Trophoblast cell (in vitro differentiated cells and primary cell): ENCODE results near the gene PDGFD.

Experiments used
- DNase-seq, 2 donors: peaks; one replicate each; pipeline ENCODE4 v3.0.0-alpha.2; 2016
- H2AFZ ChIP-seq: 2 replicates; pipeline ENCODE4 v1.6.1; 2013; ENCODE audit warnings: low read length, moderate library complexity, mild to moderate bottlenecking; ENCODE audit not compliant: insufficient read depth, poor library complexity
- H2AK5ac ChIP-seq: 2 replicates; pipeline ENCODE4 v1.6.1; 2013; ENCODE audit warnings: mild to moderate bottlenecking, low read length
- H2BK120ac ChIP-seq: 2 replicates; pipeline ENCODE4 v1.6.1; 2013; ENCODE audit warnings: low read length, mild to moderate bottlenecking, moderate library complexity; ENCODE audit not compliant: insufficient read depth, poor library complexity
- H2BK12ac ChIP-seq: 2 replicates; pipeline ENCODE4 v1.6.1; 2013; ENCODE audit warnings: mild to moderate bottlenecking, low read length, moderate library complexity
- H2BK5ac ChIP-seq: 2 replicates; pipeline ENCODE4 v1.6.1; 2013; ENCODE audit warnings: low read length, low read depth, moderate library complexity, mild to moderate bottlenecking; ENCODE audit not compliant: poor library complexity
- H3K14ac ChIP-seq: 2 replicates; pipeline ENCODE4 v1.6.1; 2013; ENCODE audit warnings: mild to moderate bottlenecking, low read length
- H3K18ac ChIP-seq: 2 replicates; pipeline ENCODE4 v1.6.1; 2013; ENCODE audit warnings: mild to moderate bottlenecking, low read length
- H3K23ac ChIP-seq: 2 replicates; pipeline ENCODE4 v1.6.1; 2013; ENCODE audit warnings: low read length
- H3K27ac ChIP-seq: 2 replicates; pipeline ENCODE4 v1.5.1; 2013; ENCODE audit warnings: low read depth, mild to moderate bottlenecking, inconsistent platforms, low read length, moderate library complexity
- H3K27me3 ChIP-seq: 2 replicates; pipeline ENCODE4 v1.6.1; 2013; ENCODE audit warnings: inconsistent platforms, mild to moderate bottlenecking, low read length, moderate library complexity; ENCODE audit not compliant: insufficient read depth
- H3K36me3 ChIP-seq, 2 experiments: 1 replicate in 1 of 2; 2 replicates in 1 of 2; pipeline ENCODE4 v1.6.1; 2013; ENCODE audit warnings: low read length in 2 of 2, mild to moderate bottlenecking in 2 of 2, moderate library complexity in 1 of 2; ENCODE audit not compliant: insufficient read depth in 2 of 2, control insufficient read depth in 1 of 2
- H3K4ac ChIP-seq: 2 replicates; pipeline ENCODE4 v1.6.1; 2013; ENCODE audit warnings: low read depth, mild to moderate bottlenecking, low read length, moderate library complexity
- H3K4me1 ChIP-seq, 2 experiments: 1 replicate in 1 of 2; 2 replicates in 1 of 2; pipeline ENCODE4 v1.6.1; 2013; ENCODE audit warnings: low read length in 2 of 2, mild to moderate bottlenecking in 2 of 2, moderate library complexity in 1 of 2; ENCODE audit not compliant: insufficient read depth in 2 of 2, control insufficient read depth in 1 of 2
- H3K4me2 ChIP-seq: 2 replicates; pipeline ENCODE4 v1.6.1; 2013; ENCODE audit warnings: inconsistent platforms, mild to moderate bottlenecking, low read length, moderate library complexity
- H3K4me3 ChIP-seq: 2 replicates; pipeline ENCODE4 v1.5.1; 2013; ENCODE audit warnings: mild to moderate bottlenecking, low read depth, low read length, inconsistent platforms
- H3K79me1 ChIP-seq: one replicate; pipeline ENCODE4 v1.6.1; 2013; ENCODE audit warnings: low read length
- H3K79me2 ChIP-seq: 2 replicates; pipeline ENCODE4 v1.6.1; 2013; ENCODE audit warnings: low read length, mild to moderate bottlenecking; ENCODE audit not compliant: control insufficient read depth, insufficient read depth, poor library complexity
- H3K9ac ChIP-seq: 2 replicates; pipeline ENCODE4 v1.6.1; 2013; ENCODE audit warnings: mild to moderate bottlenecking, low read length
- H3K9me3 ChIP-seq: 2 replicates; pipeline ENCODE4 v1.6.1; 2013; ENCODE audit warnings: low read depth, mild to moderate bottlenecking, control low read depth, inconsistent platforms, low read length; ENCODE audit not compliant: insufficient read depth
- H4K12ac ChIP-seq: 2 replicates; pipeline ENCODE4 v1.6.1; 2013; ENCODE audit warnings: low read depth, mild to moderate bottlenecking, low read length, moderate library complexity
- H4K8ac ChIP-seq: 2 replicates; pipeline ENCODE4 v1.6.1; 2013; ENCODE audit warnings: low read depth, mild to moderate bottlenecking, low read length, moderate library complexity
- H4K91ac ChIP-seq: one replicate; pipeline ENCODE4 v1.6.1; 2013; ENCODE audit warnings: low read depth, mild to moderate bottlenecking, low read length, moderate library complexity
- WGBS: extraction: QIAGEN DNeasy Blood & Tissue Kit; methylation state at CpG from one replicate; pipeline ENCODE4 v1.1.7; 2013; ENCODE audit warnings: missing lambda C conversion rate; ENCODE audit not compliant: insufficient read length, insufficient coverage; ENCODE audit errors: extremely low coverage; 5-methylcytosine and 5-hydroxymethylcytosine counted together

Gene PDGFD

DNA sequence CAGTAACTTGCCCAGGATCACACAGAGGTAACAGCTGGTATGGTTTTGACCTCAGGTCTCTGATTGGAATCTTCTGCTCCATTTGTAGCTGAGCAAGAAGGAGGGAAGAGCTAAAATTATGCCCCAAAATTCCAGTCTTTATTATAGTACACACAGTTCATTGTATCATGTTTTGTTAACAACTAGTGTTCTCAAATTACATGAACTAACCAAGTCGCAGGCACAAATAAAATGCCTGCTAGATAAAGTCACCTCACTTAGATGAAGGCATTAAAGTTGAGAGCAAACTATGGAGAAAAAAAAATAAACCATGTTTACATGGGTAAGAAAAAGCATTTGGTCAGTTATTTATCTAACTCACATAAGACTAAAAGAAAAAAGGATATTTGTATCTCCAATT is 58.8 kb downstream of the PDGFD start:
- no peak overlapping the region for H3K9ac ChIP-seq
- no peaks in the 10 kb centered on the region for H3K9me3 ChIP-seq
- H4K91ac ChIP-seq = no peak overlapping the region
- H2BK12ac ChIP-seq = no peak overlapping the region
- H2AK5ac ChIP-seq = no peak overlapping the region
- H3K27ac ChIP-seq = no peak overlapping the region
- no peak overlapping the region for H3K4me2 ChIP-seq
- H3K27me3 ChIP-seq = no peaks in the 10 kb centered on the region
- H3K4me1 ChIP-seq = no peaks in the 10 kb centered on the region
- H4K8ac ChIP-seq = no peak overlapping the region
- H3K36me3 ChIP-seq = no peaks in the 10 kb centered on the region
- H2BK5ac ChIP-seq = no peak overlapping the region
- H4K12ac ChIP-seq = no peak overlapping the region
- no peak overlapping the region for H3K23ac ChIP-seq
- H3K4me3 ChIP-seq = no peak overlapping the region
- H3K18ac ChIP-seq = no peak overlapping the region
- no peak overlapping the region for H3K14ac ChIP-seq
- no peak overlapping the region for H2AFZ ChIP-seq
- no peak overlapping the region for H3K4ac ChIP-seq
- no peaks in the 10 kb centered on the region for H3K79me1 ChIP-seq
- no peaks in the 10 kb centered on the region for H3K79me2 ChIP-seq
- DNase-seq = no peak
- no CpG with 5 or more reads among the region's 1 CpG for WGBS
- H2BK120ac ChIP-seq = no peak overlapping the region

DNA sequence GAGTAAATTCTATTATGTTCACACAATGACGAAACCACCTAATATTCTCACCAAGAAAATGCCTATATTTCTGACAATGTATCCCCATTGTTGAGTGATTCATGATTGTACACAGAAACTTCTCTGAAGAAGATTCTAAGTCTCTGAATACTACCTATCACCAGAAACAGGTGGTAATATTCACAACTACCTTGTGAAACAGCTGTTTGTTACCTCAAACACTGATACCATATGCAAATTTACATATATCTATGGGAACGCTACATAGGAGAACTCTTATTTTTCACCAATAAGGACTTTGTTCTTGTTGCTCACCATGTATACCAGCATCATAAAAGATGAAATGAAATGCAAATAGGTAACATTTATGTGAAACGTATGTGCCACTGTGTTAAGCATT is 59.3 kb downstream of the PDGFD start:
- Histone ChIP-seq H3K4me3 (no peak overlapping the region), H3K23ac (no peak overlapping the region), H2BK120ac (no peak overlapping the region), H2AK5ac (no peak overlapping the region), H3K27me3 (no peaks in the 10 kb centered on the region), H3K9ac (no peak overlapping the region), H3K9me3 (no peaks in the 10 kb centered on the region), H4K91ac (no peak overlapping the region), H2BK5ac (no peak overlapping the region), H4K8ac (no peak overlapping the region), H4K12ac (no peak overlapping the region), H3K18ac (no peak overlapping the region), H2AFZ (no peak overlapping the region), H3K79me1 (no peaks in the 10 kb centered on the region), H3K4ac (no peak overlapping the region), H3K27ac (no peak overlapping the region), H3K79me2 (no peaks in the 10 kb centered on the region), H3K4me2 (no peak overlapping the region), H3K36me3 (no peaks in the 10 kb centered on the region), H3K4me1 (no peaks in the 10 kb centered on the region), H2BK12ac (no peak overlapping the region), H3K14ac (no peak overlapping the region)
- no CpG with 5 or more reads among the region's 3 CpGs for WGBS
- DNase-seq = no peak

DNA sequence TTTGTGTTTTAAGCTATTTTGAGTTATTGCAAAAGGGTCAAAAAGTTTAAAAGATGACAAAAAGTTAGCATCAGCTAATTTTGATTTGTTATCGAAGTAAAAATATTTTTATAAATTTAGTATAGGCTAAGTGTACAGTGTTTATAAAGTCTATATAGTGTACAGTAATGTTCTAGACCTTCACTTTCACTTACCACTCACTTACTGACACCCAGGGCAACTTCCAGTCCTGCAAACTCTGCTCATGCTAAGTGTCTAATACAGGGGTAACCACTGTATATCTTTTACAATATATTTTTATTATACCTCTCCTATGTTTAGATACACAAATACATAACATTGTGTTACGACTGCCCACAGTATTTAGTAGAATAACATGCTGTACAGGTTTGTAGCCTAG is 59.7 kb downstream of the PDGFD start:
- H4K12ac ChIP-seq = no peak overlapping the region
- H3K27me3 ChIP-seq = no peaks in the 10 kb centered on the region
- no peak overlapping the region for H4K8ac ChIP-seq
- no peak overlapping the region for H3K23ac ChIP-seq
- no peak overlapping the region for H3K27ac ChIP-seq
- DNase-seq = no peak
- no peak overlapping the region for H3K4ac ChIP-seq
- no peak overlapping the region for H2AFZ ChIP-seq
- H3K9me3 ChIP-seq = no peaks in the 10 kb centered on the region
- no peak overlapping the region for H3K18ac ChIP-seq
- H2BK120ac ChIP-seq = no peak overlapping the region
- H2AK5ac ChIP-seq = no peak overlapping the region
- H2BK5ac ChIP-seq = no peak overlapping the region
- no peaks in the 10 kb centered on the region for H3K79me1 ChIP-seq
- 100% methylated on average over 1 of the region's 2 CpGs for WGBS
- H3K36me3 ChIP-seq = no peaks in the 10 kb centered on the region
- no peak overlapping the region for H3K9ac ChIP-seq
- H2BK12ac ChIP-seq = no peak overlapping the region
- H4K91ac ChIP-seq = no peak overlapping the region
- H3K4me2 ChIP-seq = no peak overlapping the region
- no peaks in the 10 kb centered on the region for H3K4me1 ChIP-seq
- no peak overlapping the region for H3K4me3 ChIP-seq
- H3K79me2 ChIP-seq = no peaks in the 10 kb centered on the region
- no peak overlapping the region for H3K14ac ChIP-seq

DNA sequence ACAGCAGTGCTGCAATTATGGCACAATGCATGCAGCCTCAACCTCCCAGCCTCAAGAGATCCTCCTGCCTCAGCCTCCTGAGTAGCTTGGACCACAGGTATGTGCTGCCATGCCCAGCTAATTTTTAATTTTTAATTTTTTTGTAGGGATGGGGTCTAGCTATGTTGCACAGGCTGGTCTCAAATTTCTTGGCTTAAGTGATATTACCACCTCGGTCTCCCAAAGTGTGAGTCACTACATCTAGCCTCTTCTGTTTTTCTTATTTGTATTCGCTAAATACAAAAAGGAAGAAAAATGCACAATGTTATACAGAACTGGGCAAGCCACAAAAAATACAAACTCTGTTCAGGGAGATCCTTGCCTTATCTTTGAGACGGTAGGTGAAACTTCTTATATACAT is 65.4 kb downstream of the PDGFD start:
- H3K4me3 ChIP-seq = no peak overlapping the region
- H3K27ac ChIP-seq = no peak overlapping the region
- H3K9me3 ChIP-seq = no peaks in the 10 kb centered on the region
- H2BK12ac ChIP-seq = no peak overlapping the region
- no peak overlapping the region for H3K14ac ChIP-seq
- H3K23ac ChIP-seq = no peak overlapping the region
- no peak overlapping the region for H2BK120ac ChIP-seq
- DNase-seq = no peak
- H3K79me1 ChIP-seq = no peaks in the 10 kb centered on the region
- H3K79me2 ChIP-seq = no peaks in the 10 kb centered on the region
- H4K8ac ChIP-seq = no peak overlapping the region
- H3K18ac ChIP-seq = no peak overlapping the region
- no peak overlapping the region for H3K9ac ChIP-seq
- H3K36me3 ChIP-seq = no peaks in the 10 kb centered on the region
- no peak overlapping the region for H3K4ac ChIP-seq
- no peaks in the 10 kb centered on the region for H3K4me1 ChIP-seq
- no peak overlapping the region for H4K91ac ChIP-seq
- no peaks in the 10 kb centered on the region for H3K27me3 ChIP-seq
- no CpG with 5 or more reads among the region's 3 CpGs for WGBS
- no peak overlapping the region for H2AK5ac ChIP-seq
- no peak overlapping the region for H2AFZ ChIP-seq
- no peak overlapping the region for H4K12ac ChIP-seq
- no peak overlapping the region for H2BK5ac ChIP-seq
- no peak overlapping the region for H3K4me2 ChIP-seq
